Ovary (tissue), 9 donors: ENCODE results near the gene NDUFS7. TPM values are rescaled to one million over a fixed set of nuclear protein-coding genes. Genes with fewer than 3 reads are reported as not detected.

Source experiments
- DNase-seq, 5 donors: peaks; one replicate each; pipeline ENCODE4 v3.0.0-alpha.2; 2019 to 2020
- H3K27ac ChIP-seq, 2 donors: fragments of 200-600 bp; one replicate each; pipeline versions ENCODE4 v1.5.1 to v1.8.0; 2019 to 2022
- H3K27me3 ChIP-seq: fragments of 200-600 bp; one replicate; pipeline ENCODE4 v1.8.0; 2022
- H3K36me3 ChIP-seq: fragments of 200-600 bp; sonication (generic); one replicate; pipeline ENCODE4 v1.5.1; 2019
- H3K4me1 ChIP-seq: one replicate; pipeline ENCODE4 v1.8.1; 2013; ENCODE audit warnings: mild to moderate bottlenecking, moderate library complexity; ENCODE audit not compliant: insufficient read depth
- H3K4me3 ChIP-seq: fragments of 200-600 bp; sonication (generic); one replicate; pipeline ENCODE4 v1.5.1; 2017
- H3K9me3 ChIP-seq, 2 donors: fragments of 200-600 bp in 1 of 2; sonication (generic) in 1 of 2; one replicate each; pipeline versions ENCODE4 v1.5.1 to v1.8.1; 2013 to 2019; ENCODE audit warnings: mild to moderate bottlenecking in 1 of 2, moderate library complexity in 1 of 2
- EP300 ChIP-seq: sonication (generic); formaldehyde crosslinking; IDR thresholded peaks from one replicate; pipeline ENCODE4 v1.6.1; 2017; ENCODE audit warnings: antibody characterized with exemption
- POLR2A ChIP-seq: fragments of 450-650 bp; IDR thresholded peaks from one replicate; pipeline ENCODE4 v1.6.1; 2017; ENCODE audit warnings: antibody characterized with exemption, mild to moderate bottlenecking, moderate library complexity
- WGBS, 3 donors: extraction: QIAGEN DNeasy Blood & Tissue Kit in 1 of 3; methylation state at CpG; one replicate each; pipeline versions ENCODE4 v1.1.5 to v1.1.7; 2013 to 2017; 5-methylcytosine and 5-hydroxymethylcytosine counted together
- intact Hi-C, 4 donors: fragments of 100-400 bp; cut with DNase I; formaldehyde crosslinking; loops; one replicate each; pipeline versions ENCODE4 v1.11.0 to v1.15.1; 2022 to 2023
- polyA plus RNA-seq, 2 donors: library from polyadenylated mRNA; stranded (reverse); fragments of 200-250 nt in 1 of 2; fragments of 350-450 nt in 1 of 2; fragmentation: Illumina TruSeq in 1 of 2; extraction: RNeasy Lipid Tissue Mini Kit (QIAGEN cat#74804) in 1 of 2; gene quantifications; one replicate each; pipeline ENCODE4 v1.2.3, GENCODE V29; 2013 to 2014
- total RNA-seq, 7 donors: library from RNA; depleted of rRNA in 2 of 7; stranded (reverse); fragments of >200 nt in 2 of 7; fragmentation: NEBNext Ultra II Directional in 3 of 7; extraction: Animal tissue kit (Norgen Biotek cat#: 25700) in 3 of 7; gene quantifications; one replicate each; pipeline versions ENCODE4 v1.1.0 to v1.2.4, GENCODE V29; 2016 to 2023
- TF ChIP-seq, protein P1 (sequence below), 3 donors: fragments of 450-650 bp in 2 of 3; fragments of 200-600 bp in 1 of 3; IDR thresholded peaks; one replicate each; pipeline versions ENCODE4 v1.5.1 to v1.8.0; 2016 to 2022; ENCODE audit warnings: antibody characterized with exemption in 3 of 3, mild to moderate bottlenecking in 1 of 3
- donor health status: DM: no; HTN: no; CAD: no; lungs with moderate emphysema.
- donor health status: DM: no; HTN: no; CAD: no.
- donor health status: Bipolar disorder and iron deficiency.
- donor health status: DM: yes; HTN: yes; CAD: no.
- donor health status: DM: no; HTN: no; CAD: no.
- donor health status: DM: yes; HTN: yes; CAD: no.

NDUFS7 gene
- total and polyA plus RNA-seq, 9 donors: 0.72 to 112 (median 79.9) TPM

DNA sequence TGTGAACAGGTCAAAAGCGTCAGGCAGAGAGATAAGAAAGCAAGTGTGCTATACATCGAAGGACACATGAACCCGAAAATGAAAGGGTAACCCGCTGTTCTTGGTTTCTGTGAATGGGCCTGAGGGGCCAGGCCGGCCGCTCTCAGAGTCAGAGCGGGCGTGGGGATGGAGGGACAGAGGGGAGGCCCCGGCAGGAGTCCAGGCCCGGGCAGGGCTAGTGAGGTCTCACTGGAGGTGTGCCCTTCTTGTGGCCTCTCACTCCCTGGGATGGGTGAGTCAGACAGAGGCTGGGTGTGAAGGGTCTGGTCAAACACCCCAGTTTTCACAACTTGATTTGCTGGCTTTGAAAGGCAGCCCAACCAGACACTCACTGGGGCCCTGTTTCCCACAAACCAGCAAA is 17.4 kb upstream of the NDUFS7 start:
- DNase-seq: no peak
- 90 to 91% (median 91%) methylated on average over 10 of the region's 10 CpGs for WGBS, 3 donors
- Histone ChIP-seq H3K36me3 (no peaks in the 10 kb centered on the region), H3K9me3 (no peaks in the 10 kb centered on the region), H3K27ac (no peak overlapping the region), H3K4me3 (no peak overlapping the region), H3K27me3 (no peaks in the 10 kb centered on the region), H3K4me1 (peaks cover 9% of the 10 kb centered on the region)
- intact Hi-C loops: no loop called here
- TF ChIP-seq, protein P1, sequence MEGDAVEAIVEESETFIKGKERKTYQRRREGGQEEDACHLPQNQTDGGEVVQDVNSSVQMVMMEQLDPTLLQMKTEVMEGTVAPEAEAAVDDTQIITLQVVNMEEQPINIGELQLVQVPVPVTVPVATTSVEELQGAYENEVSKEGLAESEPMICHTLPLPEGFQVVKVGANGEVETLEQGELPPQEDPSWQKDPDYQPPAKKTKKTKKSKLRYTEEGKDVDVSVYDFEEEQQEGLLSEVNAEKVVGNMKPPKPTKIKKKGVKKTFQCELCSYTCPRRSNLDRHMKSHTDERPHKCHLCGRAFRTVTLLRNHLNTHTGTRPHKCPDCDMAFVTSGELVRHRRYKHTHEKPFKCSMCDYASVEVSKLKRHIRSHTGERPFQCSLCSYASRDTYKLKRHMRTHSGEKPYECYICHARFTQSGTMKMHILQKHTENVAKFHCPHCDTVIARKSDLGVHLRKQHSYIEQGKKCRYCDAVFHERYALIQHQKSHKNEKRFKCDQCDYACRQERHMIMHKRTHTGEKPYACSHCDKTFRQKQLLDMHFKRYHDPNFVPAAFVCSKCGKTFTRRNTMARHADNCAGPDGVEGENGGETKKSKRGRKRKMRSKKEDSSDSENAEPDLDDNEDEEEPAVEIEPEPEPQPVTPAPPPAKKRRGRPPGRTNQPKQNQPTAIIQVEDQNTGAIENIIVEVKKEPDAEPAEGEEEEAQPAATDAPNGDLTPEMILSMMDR (IDR thresholded peaks at IDR 0.05): no peak
- no peak for TF ChIP-seq POLR2A
- no peak for TF ChIP-seq EP300

DNA sequence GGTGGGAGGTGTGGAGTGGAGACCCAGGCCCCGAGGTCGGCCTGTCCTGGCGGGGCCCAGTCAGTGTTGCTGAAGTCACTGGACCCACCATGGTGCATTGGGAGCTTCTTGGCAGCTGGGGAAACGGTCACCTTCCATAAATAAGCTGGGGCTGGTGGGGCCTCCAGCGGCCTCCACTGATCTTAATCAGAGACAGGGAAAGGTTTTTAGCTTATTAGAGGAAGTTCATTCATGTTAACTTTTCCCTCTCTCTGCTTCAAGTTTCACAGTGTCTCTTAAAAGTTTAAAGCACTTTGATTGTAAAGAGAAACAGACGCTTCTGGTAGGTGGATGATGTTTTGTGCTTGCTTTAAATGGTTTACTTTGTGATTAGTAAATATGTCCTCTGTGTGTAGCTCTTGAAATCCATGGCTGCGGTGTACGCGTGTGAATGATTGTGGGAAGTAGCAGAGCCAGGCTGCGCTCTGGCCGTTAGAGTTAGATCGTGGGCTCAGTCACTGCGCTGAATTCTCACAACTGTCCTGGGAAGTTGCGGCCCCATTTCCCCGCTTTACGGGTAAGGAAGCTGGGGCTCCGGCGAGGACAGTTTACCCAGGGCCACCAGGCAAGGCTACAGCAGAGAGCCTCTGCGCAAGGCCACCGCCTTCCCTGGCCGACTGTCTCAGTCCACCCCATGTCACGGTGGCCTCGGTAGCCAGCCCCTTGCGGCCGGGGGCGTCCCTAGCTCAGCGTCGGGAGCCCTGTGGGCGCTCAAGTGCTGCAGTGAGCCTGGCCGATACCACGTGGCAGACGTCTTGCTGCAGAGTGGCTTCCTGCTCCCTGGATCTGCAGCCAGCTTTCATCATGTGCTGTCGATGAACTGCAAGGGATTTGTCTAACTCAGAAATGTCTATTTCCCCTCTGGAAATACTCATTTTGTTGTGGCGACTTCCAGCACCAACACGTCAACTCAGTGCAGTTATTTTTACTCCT is 16.5 kb upstream of the NDUFS7 start:
- H3K27me3 ChIP-seq: no peaks in the 10 kb centered on the region
- intact Hi-C loops: no loop called here
- H3K4me1 ChIP-seq: peaks cover 3% of the 10 kb centered on the region
- H3K9me3 ChIP-seq: no peaks in the 10 kb centered on the region
- TF ChIP-seq EP300 (no peak), POLR2A (no peak)
- TF ChIP-seq, protein P1 (IDR thresholded peaks at IDR 0.05): no peak
- no peak overlapping the region for H3K27ac ChIP-seq
- 84 to 88% (median 85%) methylated on average over 35 of the region's 35 CpGs for WGBS, 3 donors
- no peak for DNase-seq
- H3K36me3 ChIP-seq: no peaks in the 10 kb centered on the region
- no peak overlapping the region for H3K4me3 ChIP-seq

DNA sequence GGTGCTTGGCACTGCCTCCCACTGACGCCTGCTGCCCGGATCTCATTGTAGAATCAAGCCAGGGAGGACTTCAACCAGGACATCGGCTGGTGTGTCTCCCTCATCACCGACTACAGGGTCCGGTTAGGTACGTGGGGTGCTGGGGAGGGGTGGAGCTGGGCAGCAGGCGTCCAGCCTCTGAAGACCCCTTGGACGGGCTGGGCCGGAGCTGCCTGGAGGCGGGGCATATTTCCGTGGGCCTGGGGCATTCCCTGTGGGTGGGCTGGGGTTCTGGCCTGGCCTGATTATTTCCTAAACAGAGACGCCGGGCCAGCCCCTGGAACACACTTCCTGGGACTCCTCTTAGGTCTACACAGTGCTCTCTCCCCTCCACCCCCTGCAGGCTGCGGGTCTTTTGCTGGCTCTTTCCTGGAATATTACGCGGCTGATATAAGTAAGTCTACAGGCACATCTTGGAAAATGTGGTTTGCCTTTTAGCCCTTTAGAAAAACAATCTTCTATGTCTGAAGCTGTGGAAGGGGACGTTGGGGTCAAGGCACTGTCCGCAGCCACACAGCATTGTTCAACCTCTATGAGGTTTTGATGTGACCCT is 14.4 kb upstream of the NDUFS7 start:
- intact Hi-C loops: no loop called here
- DNase-seq: no peak
- no peak overlapping the region for H3K27ac ChIP-seq
- H3K9me3 ChIP-seq: no peaks in the 10 kb centered on the region
- H3K36me3 ChIP-seq: no peaks in the 10 kb centered on the region
- H3K4me3 ChIP-seq: no peak overlapping the region
- H3K4me1 ChIP-seq: peaks cover 11% of the 10 kb centered on the region
- H3K27me3 ChIP-seq: no peaks in the 10 kb centered on the region
- TF ChIP-seq POLR2A: no peak
- TF ChIP-seq EP300: no peak
- TF ChIP-seq, protein P1 (IDR thresholded peaks at IDR 0.05): no peak
- 91 to 93% (median 92%) methylated on average over 18 of the region's 18 CpGs for WGBS, 3 donors

DNA sequence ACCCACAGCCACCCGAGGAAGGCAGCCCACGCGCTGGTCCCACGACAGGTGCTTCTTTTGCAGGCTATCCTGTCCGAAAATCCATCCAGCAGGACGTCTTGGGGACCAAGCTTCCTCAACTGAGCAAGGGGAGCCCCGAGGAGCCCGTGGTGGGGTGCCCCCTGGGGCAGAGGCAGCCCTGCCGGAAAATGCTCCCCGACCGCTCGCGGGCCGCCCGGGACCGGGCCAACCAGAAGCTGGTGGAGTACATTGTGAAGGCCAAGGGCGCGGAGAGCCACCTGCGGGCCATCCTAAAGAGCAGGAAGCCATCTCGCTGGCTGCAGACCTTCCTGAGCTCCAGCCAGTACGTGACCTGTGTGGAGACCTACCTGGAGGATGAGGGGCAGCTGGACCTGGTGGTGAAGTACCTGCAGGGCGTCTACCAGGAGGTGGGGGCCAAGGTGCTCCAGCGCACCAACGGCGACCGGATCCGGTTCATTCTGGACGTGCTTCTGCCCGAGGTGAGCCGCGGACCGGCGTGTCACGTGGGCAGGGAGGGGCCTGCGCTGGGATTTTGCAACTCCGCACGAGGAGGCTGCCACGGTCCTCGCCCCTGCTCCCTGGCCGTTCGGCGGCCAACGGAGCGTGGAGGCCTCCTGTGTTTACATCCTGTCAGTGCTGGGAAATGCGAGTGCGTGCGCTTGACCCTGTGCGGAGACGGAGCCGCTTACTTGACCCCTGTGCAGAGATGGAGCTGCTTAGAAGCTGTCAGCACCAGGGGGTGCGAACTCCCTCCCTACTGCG is 12.9 kb upstream of the NDUFS7 start:
- no peak overlapping the region for H3K27ac ChIP-seq
- no peaks in the 10 kb centered on the region for H3K36me3 ChIP-seq
- no peak for DNase-seq
- 88 to 92% (median 92%) methylated on average over 49 to 52 of the region's 52 CpGs for WGBS, 3 donors
- H3K4me3 ChIP-seq: no peak overlapping the region
- TF ChIP-seq, protein P1 (IDR thresholded peaks at IDR 0.05): no peak
- TF ChIP-seq POLR2A (no peak), EP300 (no peak)
- H3K9me3 ChIP-seq: no peaks in the 10 kb centered on the region
- intact Hi-C loops: loop anchor here in 1 of 4 donors (10.0 kb wide), 1 partner anchor 46 kb away; no protein-coding TSS in a partner anchor
- H3K27me3 ChIP-seq: no peaks in the 10 kb centered on the region
- H3K4me1 ChIP-seq: peaks cover 12% of the 10 kb centered on the region
